Dermis microvascular lymphatic vessel endothelial cell (primary cell): ENCODE measurements around the gene YY1. TPM values are rescaled to one million over a fixed set of nuclear protein-coding genes. Genes with fewer than 3 reads are reported as not detected.
A peak's percentile ranks its signal among the peaks of the same experiment; 100 is the strongest.
"Not testable (repeated sequence)": the region's sequence is repeated elsewhere in the genome, so short reads cannot be mapped to it uniquely, and the experiment has no call there.

Source experiments
- DNase-seq, 2 donors: peaks; one replicate each; pipeline versions ENCODE4 v3.0.0 to v3.0.0-alpha.2; 2010; ENCODE audit warnings: low read depth in 2 of 2
- total RNA-seq: library from RNA; depleted of rRNA; stranded (reverse); fragments of >200 nt; gene quantifications from 2 replicates; pipeline ENCODE4 v1.2.1, GENCODE V29; 2014

YY1 gene
- total RNA-seq: 37.7 and 42.5 TPM in 2 replicates

GRCh38 chr14:100238419-100239210 is at the start of gene YY1:
TSS of gene YY1 (plus strand) at chr14:100239144. CDS start at chr14:100239245, 101 bp downstream.
- peak; percentile 89 to 98 for DNase-seq

GRCh38 chr14:100190126-100190525 is 48.8 kb upstream of the YY1 start:
- DNase-seq: no peak

GRCh38 chr14:100191584-100192249 is 47.2 kb upstream of the YY1 start:
- DNase-seq: no peak

- DNase-seq: no peak
Observed at GRCh38 chr14:100192250-100192671, 46.7 kb upstream of the YY1 start.

GRCh38 chr14:100192672-100193416 is 46.1 kb upstream of the YY1 start:
- peak; percentile 92 to 96 for DNase-seq

- no peak for DNase-seq
Observed at GRCh38 chr14:100193417-100194357, 45.3 kb upstream of the YY1 start.

GRCh38 chr14:100199240-100199860 is 39.6 kb upstream of the YY1 start:
- no peak for DNase-seq

GRCh38 chr14:100200311-100200710 is 38.6 kb upstream of the YY1 start:
- no peak for DNase-seq

- DNase-seq: no peak
Observed at GRCh38 chr14:100201701-100202100, 37.2 kb upstream of the YY1 start.

- DNase-seq: no peak
Observed at GRCh38 chr14:100202712-100203111, 36.2 kb upstream of the YY1 start.

GRCh38 chr14:100203146-100203545 is 35.8 kb upstream of the YY1 start:
- DNase-seq: no peak

GRCh38 chr14:100203962-100204834 is 34.7 kb upstream of the YY1 start:
- no peak for DNase-seq

GRCh38 chr14:100204835-100205167 is 34.1 kb upstream of the YY1 start:
- DNase-seq: not testable (repeated sequence)

GRCh38 chr14:100207588-100207987 is 31.4 kb upstream of the YY1 start:
- DNase-seq: not testable (repeated sequence)

GRCh38 chr14:100208136-100208535 is 30.8 kb upstream of the YY1 start:
- DNase-seq: not testable (repeated sequence)

- no peak for DNase-seq
Observed at GRCh38 chr14:100211366-100211765, 27.6 kb upstream of the YY1 start.

- no peak for DNase-seq
Observed at GRCh38 chr14:100211893-100212292, 27.1 kb upstream of the YY1 start.

GRCh38 chr14:100212476-100213333 is 26.2 kb upstream of the YY1 start:
- DNase-seq: no peak

GRCh38 chr14:100213587-100213955 is 25.4 kb upstream of the YY1 start:
- DNase-seq: no peak
